Amygdala (tissue), 56 donors: ENCODE data around the gene KLHL17.

ENCODE experiments used
- DNase-seq, 56 donors: peaks; one replicate each; lab custom pipeline; 2025; lab: John Stamatoyannopoulos, UW

Gene KLHL17

DNA sequence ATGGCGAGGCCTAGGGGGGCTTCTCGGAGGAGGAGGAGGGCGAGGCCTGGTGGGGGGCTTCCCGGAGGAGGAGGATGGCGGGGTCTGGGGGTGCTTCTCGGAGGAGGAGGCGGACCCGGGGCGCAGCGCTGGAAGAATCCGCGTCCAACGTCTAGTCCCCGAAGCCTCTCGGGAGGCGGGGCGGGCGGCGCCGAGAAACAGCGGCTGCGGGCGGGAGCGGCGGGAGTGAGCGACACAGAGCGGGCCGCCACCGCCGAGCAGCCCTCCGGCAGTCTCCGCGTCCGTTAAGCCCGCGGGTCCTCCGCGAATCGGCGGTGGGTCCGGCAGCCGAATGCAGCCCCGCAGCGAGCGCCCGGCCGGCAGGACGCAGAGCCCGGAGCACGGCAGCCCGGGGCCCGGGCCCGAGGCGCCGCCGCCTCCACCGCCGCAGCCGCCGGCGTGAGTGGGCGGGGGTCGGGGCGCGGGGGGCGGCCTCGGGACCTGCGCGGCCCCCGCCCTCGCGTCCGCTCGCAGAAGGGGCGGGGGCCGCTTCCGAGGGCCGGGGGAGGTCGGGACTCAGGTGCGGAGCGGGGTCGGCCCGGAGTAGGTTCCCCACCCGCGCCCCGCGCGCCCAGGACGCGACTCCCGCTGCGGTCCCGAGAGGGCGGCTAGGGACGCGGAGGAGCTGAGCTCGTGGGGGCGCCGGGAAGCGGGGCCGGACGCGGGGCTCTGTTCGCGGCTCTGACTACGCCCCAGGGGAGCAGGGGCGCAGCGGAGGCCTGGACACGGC, at the start of gene KLHL17:
KLHL17 (plus strand) TSS at position 222 of the 769 bp plus-strand sequence; CDS start at position 332, 110 bp downstream.
- DNase-seq: peak in 43 of 56 donors; percentile 4 to 77 (median 31)

DNA sequence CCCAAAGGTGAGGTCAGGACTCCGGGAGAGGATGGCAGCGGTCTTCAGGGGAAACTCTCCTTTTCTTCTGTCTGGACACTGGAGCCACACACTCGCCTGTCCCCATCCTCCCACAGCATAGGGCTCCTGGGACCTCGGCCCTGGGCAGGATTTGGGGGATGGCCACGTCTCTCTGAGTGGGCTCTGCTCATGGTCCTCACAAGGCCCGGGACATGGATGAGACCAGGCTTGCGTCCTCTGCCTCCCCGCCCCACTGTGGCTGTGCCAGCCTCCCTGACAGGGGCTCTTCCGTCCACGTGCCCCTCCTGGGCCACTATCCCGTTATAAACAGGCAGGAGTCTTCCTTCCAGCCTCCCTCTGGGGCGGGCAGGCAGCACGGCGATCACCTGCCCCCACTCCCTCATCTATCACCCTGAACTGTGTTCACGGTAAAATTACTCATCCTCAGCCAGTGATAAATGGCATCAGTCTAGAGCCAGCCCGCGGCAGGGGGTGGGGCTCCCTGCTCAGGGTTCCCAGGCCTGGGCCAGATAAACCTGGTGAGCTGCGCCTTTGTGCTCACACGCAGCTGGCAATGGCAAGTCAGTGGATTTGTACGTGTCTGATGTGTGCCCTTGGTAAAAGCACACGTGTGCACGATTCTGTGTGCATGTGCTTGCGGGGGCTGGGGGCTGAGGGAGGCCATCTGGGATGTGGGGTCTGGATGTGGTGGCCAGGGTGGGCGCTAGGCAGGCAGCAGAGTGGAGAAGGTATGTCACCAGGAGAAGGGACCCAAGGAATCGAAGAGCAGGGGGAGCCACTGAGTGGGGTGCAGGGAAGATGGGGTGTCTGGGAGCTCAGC, 49.3 kb upstream of the KLHL17 start:
- DNase-seq: no peak

DNA sequence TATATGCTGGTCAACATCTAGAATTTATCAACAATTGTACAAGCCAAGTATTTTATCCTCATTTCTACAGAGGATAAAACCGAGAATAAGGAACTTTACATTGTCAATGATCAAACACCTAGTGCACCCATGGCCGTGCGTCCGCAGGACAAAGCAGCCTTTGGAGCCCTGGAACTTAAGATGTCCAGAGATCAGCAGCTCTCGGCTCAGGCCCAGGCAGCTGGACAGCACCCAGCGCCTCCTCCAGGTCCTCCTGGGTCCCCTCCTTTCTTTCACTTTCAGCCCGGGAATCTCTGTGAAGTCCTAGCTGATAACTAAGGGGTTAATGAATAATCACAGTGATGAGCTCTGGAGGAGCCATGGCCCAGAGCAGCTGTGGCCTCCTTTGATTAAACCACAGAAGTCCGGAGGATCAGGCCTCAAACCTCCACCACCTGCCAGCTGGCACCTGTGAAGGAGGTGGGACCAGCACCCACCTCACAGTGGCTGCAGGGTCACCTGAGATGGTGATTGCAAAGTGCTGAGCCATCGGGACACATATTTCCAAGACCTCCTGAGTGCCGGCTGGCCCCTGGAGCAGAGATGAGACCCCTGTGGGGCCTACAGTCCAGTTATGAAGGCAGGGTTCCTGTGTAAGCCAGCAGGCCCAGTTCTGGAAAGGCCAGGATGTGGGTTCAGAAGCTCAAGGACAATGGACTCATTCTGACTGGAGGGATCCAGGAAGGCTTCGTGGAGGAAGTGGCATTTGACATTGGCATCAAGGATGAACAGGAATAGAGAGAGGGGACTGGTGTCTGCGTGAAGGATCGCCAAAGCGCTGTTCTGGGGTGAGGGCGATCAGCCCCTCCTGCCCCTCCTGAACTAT, 48.3 kb upstream of the KLHL17 start:
- no peak for DNase-seq

DNA sequence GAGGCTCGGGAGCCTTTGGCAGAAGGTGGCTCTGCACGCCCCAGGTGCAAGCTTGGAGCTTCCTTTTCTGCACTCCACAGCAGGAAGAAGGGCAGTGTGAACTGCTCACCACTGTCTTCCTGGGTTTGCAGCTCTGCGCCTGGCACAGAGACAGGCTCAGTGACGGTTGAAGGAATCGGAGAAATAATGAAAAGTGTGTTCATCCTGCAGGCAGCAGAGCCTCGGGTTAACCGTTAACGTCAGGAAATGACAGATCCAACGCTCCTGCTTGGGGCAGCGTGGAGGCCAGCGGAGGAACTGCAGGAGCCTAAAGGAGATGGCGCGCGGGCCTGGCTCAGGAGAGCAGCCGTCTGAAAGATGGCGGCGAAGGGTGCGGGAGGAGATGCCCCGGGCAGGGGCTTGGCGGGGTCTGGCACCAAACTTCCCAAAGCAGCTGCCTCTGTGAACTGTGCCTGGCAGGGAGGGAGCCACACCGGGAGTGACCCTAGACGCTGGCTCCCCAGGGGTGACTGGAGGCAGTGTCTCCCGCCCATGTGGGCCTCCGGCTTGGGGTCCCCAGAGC, 47.6 kb upstream of the KLHL17 start:
- no peak for DNase-seq

DNA sequence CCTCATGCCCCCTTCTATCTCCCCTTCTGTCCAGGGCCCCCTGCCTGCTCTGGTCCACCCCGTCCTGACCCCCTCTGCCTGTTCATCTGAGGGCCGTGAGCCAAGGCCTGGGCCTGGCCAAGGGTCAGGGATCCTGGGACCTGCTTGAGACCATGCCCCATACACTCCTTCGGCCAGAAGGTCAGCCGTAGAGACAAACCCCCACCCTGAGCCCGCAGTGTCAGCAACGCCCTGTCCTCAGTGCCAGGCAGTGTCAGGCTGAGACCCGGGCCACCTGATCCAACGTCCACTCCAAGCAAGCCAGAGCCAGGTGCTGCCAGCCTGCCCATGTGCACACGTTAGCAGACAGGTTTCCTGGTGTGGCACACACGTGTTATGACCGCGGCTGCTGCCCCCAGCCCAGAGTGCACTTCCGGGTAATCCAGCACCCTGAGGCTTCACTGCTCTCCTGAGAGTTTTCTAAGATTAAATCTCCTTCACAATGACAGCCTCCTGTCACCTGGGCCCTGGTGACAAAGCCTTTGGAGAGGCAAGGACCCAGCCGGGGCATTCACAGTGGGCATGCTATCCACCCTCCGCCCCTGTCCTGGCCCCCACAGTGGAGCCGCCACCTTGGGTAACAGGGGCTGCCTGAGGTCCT, 46.8 kb upstream of the KLHL17 start:
- no peak for DNase-seq

DNA sequence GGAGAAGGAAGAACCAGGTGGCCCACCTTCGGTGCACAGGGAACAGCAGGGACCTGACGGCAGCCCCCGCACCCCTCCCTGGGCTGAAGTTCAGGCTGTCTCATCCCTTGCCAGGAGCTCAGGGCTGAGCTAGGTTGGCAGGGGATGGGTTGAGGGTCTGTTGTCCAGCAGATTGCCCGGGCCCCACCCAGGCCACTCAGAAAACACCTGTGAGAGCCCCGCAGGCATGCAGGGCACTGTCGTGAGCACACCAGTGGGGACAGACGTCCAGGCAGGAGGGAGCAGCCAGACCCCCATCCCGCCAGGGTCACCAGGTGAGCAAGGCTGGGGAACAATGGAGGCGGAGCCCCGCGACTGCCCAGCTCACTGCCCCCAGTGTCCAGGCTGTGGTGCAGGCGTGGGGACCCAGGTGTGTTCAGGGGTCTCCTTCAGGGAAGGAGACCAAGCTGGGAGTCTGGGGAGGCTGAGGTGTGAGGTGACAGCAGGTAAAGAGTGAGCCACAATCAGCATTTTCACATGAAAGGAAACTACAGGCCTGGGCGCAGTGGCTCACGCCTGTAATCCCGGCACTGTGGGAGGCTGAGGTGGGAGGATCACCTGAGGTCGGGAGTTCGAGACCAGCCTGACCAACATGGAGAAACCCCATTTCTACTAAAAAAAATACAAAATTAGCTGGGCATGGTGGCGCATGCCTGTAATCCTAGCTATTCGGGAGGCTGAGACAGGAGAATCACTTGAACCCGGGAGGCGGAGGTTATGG, 46.1 kb upstream of the KLHL17 start:
- DNase-seq: no peak

DNA sequence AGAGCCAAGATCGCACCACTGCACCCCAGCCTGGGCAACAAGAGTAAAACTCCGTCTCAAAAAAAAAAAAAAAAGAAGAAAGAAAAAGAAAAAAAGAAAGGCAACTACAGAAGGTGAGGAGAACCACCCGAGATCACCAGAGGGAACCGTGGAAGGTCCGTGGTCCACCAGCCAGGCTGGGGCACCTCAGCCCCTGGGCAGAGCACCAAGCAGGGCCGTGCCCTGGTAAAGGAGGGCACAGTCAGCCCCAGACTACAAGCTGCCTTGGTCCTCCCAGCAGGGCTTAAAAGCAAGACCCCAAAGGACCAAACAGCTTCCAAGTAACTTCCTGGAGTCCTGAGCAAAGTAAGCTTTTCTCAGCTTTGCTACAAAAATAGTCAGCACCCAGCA, 45.5 kb upstream of the KLHL17 start:
- DNase-seq: no peak

DNA sequence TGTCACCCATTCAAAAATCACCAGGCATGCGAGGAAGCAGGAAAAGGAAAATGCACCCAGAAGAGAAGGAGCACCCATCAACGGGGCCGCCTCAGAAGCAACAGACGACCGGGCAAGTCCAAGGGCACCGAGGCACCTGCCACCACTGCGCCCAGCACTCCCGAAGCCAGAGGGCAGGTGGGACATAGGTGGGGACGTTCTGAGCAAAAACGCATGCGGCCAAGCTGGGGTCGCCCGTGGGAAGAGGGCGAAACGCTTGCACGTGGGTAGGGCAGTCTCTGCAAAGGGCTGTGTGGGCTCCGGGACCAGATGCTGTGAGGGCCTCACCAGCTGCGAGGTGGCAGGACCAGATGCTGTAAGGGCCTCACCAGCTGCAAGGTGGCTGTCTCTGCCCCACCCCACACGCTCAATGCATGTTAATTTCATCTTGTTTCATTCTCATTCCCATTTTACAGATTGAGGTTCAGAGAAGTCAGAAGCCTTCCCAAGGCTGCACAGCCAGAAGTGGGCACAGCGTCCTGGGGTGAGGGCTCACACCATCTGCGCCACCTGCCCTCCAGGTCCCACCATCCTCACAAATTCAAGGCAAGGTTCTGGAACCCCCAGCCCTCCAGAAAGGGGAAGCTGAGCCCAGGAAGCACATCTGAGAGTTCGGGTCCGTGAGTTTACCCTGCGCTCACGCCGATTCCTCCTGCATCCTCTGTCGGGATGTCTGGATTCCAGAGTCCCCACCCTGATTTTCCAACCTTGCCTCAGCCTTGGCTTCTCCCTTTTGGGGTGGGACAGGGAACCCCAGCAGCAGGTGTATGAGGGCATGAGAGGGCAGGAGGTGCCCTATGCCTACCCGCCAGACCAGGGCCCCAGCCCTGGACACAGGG, 44.9 kb upstream of the KLHL17 start:
- DNase-seq: no peak

DNA sequence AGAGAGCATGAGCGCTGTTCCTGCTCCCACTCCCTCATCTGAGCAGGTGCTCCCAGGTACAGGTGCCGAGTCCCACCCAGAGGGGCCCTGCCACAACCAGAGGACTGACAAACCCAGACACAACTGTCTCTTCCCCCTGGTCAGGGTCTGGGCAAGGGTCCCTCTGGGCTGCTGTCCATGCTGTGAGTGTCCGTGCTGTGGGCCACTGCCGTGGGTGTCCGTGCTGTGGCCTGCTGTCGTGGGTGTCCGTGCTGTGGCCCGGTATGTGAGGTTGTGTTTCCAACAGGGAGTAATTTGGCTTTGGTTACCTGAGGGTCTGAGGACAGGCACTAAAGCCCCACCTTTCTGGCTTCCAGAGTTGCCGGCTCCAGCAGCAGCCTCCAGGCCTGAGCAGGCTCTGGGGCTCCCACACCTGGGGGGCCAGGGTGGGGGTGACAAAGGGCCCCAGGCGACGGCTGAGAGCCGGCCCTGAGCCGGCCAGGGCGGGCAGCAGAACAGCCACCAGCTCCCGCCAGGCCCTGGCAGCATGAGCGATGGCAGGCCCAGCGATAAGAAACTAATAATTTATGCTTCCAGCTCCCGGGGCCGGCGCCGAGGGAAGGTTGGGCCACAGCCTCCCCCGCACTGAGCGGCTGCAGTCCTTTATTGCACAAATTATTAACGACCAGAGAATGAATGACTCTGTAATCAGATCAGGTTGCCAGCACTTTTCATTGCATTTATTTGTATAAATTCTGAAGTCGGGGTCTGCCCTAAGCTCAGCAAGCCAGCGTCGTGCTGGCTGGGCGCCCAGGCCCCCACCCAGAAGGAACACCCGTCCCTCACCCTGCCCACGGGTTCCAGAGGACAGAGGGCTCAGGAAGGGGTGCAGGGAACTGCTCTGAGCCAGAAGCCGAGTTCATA, 44.0 kb upstream of the KLHL17 start:
- DNase-seq: no peak

DNA sequence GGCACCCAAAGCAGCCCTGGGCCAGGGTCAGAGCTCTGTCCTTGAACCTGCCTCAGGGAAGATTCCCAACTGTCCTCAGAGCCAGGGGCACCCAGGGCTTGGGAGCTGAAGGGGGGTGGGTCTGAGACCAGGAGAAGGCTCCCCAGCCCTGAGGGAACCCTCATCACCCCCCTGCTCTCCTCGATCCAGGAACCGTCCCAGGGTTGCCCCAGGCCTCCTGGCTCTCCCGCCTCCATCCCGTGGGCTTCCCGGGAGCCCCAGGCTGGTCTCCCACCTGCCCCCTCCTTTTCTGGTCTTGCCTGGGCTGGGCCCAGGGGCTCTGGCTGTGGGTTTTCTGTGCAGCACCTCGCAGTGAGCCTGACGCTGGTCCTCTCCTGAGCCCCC, 43.3 kb upstream of the KLHL17 start:
- no peak for DNase-seq

DNA sequence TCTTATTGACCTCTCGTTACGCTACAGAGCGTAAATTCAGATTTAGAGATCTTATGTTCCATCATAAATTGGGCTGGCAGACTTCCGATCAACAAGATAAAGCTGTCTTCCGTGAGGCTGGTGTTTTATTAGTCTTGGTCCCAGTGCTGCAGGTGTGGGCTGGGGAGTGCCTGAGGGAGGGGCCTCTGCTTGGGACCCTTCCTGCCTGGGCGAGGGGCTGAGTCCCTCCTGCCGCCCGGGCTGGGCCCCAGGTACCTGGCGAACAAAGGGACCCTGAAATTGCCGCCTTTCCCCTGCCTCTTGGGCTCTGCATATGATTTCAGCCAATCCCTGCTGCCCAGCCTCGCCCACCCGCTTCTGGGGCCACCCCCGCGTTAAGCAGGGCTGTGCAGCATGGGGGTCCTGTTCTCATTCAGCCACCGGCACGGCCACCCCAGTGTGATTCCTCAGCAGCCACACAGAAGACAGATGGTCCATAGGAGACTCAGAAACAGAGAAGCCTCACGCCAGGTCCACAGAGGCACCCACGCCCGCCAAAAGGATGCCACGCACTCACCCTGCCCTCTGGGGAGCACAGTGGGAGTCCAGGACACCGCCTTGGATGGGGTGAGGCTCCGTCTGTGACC, 42.8 kb upstream of the KLHL17 start:
- no peak for DNase-seq

DNA sequence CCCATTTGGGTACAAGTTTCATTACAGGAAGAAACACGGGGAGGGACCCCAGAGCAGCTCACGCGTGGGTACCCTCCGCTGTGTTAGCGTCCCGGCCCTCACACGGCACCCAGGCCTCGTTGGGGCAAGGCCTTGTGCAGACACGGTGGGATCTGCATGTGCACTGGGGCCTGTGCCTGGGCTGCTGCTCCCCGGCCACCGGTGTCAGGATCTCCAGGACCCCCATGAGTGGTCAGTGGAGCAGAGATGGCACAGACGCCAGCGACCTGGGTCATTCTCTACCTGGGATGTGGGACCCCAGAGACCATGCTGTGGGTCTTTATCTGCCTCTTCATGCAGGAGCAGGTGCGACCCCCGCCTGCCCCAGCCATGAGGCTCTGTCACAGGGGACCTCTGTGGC, 42.0 kb upstream of the KLHL17 start:
- DNase-seq: no peak

DNA sequence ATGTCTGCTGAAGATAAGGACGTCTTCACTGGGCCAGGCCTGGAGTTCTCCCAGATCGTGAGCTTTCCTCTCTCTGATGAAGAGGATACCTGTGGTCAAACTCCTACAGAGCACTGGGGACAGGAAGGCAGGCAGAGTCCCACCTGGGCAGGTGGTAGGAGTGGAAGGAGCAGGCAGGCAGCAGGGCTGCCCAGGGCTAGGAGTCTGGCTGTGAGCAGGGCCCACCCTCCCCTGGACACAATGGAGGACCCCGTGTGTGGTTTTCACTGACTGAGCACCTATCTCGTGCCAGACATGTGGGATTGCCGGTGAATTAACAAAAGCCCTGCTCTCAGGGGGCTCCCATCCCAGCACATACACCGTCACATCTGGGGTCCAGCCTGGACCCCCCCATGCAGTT, 41.5 kb upstream of the KLHL17 start:
- no peak for DNase-seq

DNA sequence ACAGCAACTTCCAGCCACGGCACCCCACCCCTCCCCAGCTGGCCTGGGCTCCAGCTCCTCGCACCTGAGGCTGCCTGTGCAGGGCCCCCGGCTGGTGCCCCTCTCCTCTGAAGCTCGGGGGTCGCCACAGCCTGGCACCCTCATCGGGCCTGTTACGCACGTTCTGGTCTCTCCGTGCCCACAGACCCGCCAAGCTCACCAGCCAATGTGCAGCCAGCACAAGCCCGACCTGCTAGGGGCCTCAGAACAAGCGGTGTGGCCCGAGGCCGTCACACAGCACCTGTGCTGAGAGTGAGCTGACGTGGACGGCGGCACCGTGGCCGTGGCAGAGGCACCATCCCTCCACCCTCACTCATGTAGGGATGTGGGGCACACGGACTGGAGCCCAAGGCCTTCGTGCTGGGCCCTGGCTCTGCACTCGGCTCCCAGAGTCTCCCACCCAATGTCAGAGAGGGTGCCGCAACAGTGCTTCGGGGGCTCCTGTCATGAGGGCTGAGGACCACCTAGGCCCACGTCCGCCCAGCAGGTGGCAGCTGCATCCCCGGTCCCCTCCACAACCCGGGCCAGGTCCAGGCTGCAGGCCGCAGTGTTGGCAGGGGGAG, 41.0 kb upstream of the KLHL17 start:
- DNase-seq: no peak

DNA sequence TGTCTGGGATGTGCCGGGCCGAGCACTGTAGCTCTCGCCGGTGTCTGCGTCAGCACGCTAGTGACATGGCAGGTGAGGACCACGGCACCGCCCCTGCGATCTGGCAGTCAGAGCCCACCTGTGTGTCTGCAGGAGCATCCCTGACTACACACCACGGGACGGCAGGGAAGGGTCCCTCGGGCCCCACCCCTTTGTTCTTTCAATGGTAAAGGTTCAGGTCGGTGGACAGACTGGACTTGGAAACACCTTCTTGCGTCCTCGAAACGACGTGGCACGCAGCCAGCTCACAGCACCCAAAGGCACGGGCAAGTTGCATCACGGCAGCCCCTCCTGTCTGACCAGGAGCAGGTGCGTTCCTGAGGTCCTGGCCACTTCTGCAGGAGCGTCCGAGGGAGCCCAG, 40.4 kb upstream of the KLHL17 start:
- no peak for DNase-seq

DNA sequence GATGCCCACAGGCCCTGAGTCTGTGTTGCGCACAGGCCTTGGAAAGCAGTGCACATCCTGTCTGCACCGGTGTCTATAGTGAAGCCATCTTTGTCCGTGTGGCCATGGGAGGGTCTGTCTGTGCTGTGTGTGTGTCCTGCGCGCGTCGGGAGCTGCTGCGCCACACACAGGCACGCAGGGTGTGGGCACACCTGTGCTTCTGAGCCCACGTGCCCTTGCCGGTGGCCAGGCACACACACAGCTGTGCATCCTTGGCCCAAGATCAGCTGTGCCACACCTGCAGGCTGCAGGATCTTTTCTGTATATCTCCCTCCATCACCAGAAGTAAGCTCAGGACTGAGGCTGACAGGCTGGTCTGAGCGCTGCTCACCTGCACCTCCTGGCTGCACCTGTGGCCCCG, 39.9 kb upstream of the KLHL17 start:
- DNase-seq: no peak
